Caco-2 (cell line): ENCODE results near the gene GABARAPL1. TPM values are rescaled to one million over a fixed set of nuclear protein-coding genes. Genes with fewer than 3 reads are reported as not detected.

Experiments used
- BruUV-seq: library from RNA; stranded (reverse); fragments of 400-500 nt; replicated peaks from 2 replicates; lab custom pipeline; 2021; lab: Mats Ljungman, UMichigan
- CTCF ChIA-PET: fragments of 300-600 bp; sonication (Branson Sonifier 250); formaldehyde crosslinking; loops from one replicate; lab custom pipeline; 2022; ENCODE audit warnings: antibody characterized with exemption; lab: Charles Lee
- POLR2A ChIA-PET: fragments of 300-600 bp; sonication (Branson Sonifier 250); formaldehyde crosslinking; loops from one replicate; lab custom pipeline; 2022; ENCODE audit warnings: antibody characterized with exemption; lab: Charles Lee
- DNase-seq, 2 experiments: peaks; one replicate each; pipeline versions ENCODE4 v3.0.0 to v3.0.0-alpha.2; 2020 to 2022
- H3K27me3 ChIP-seq: replicated peaks from 2 replicates; pipeline ENCODE4 v1.6.0; 2011; ENCODE audit warnings: low read length; ENCODE audit not compliant: control insufficient read depth, insufficient read depth
- H3K36me3 ChIP-seq: 2 replicates; pipeline ENCODE4 v1.5.1; 2011; ENCODE audit warnings: low read length; ENCODE audit not compliant: control insufficient read depth, insufficient read depth
- H3K4me1 ChIP-seq: fragments of 250-450 bp; sonication (Bioruptor Pico); 2 replicates; pipeline ENCODE4 v1.5.1; 2020; ENCODE audit warnings: mild to moderate bottlenecking
- H3K4me3 ChIP-seq: 2 replicates; pipeline ENCODE4 v1.5.1; 2011; ENCODE audit warnings: low read depth, mild to moderate bottlenecking, control low read depth, low read length
- H3K9me3 ChIP-seq: fragments of 250-450 bp; sonication (Bioruptor Pico); 2 replicates; pipeline ENCODE4 v1.5.1; 2020; ENCODE audit warnings: mild to moderate bottlenecking, moderate library complexity
- H3K27ac Mint-ChIP-seq: one replicate; pipeline ENCODE4 v1.8.0; 2022; ENCODE audit warnings: mixed read lengths; ENCODE audit not compliant: unreplicated experiment
- H3K27me3 Mint-ChIP-seq: one replicate; pipeline ENCODE4 v1.8.0; 2022; ENCODE audit warnings: mixed read lengths; ENCODE audit not compliant: insufficient read depth, unreplicated experiment
- H3K36me3 Mint-ChIP-seq: one replicate; pipeline ENCODE4 v1.8.0; 2022; ENCODE audit warnings: mild to moderate bottlenecking, mixed read lengths; ENCODE audit not compliant: insufficient read depth, unreplicated experiment
- H3K4me1 Mint-ChIP-seq: one replicate; pipeline ENCODE4 v1.8.0; 2022; ENCODE audit warnings: low read depth, mixed read lengths; ENCODE audit not compliant: unreplicated experiment
- H3K4me3 Mint-ChIP-seq: one replicate; pipeline ENCODE4 v1.8.0; 2022; ENCODE audit warnings: mild to moderate bottlenecking, moderate library complexity, mixed read lengths; ENCODE audit not compliant: unreplicated experiment
- H3K9me3 Mint-ChIP-seq: one replicate; pipeline ENCODE4 v1.8.0; 2022; ENCODE audit warnings: mixed read lengths; ENCODE audit not compliant: unreplicated experiment
- CTCF ChIP-seq, 2 experiments: fragments of 200-600 bp in 1 of 2; IDR thresholded peaks; 1 replicate in 1 of 2; 2 replicates in 1 of 2; pipeline versions ENCODE4 v1.5.1 to v1.8.0; 2011 to 2022; ENCODE audit warnings: antibody characterized with exemption in 1 of 2, control low read depth in 1 of 2, inconsistent platforms in 1 of 2, low read depth in 1 of 2, low read length in 1 of 2, mild to moderate bottlenecking in 1 of 2, moderate library complexity in 1 of 2; ENCODE audit not compliant: insufficient read depth in 1 of 2, severe bottlenecking in 1 of 2, unreplicated experiment in 1 of 2
- intact Hi-C: fragments of 100-400 bp; cut with micrococcal nuclease; formaldehyde crosslinking; loops from one replicate; pipeline ENCODE4 v1.10.0; 2022; ENCODE audit not compliant: unreplicated experiment
- total RNA-seq: library from RNA; stranded (reverse); gene quantifications from 2 replicates; pipeline ENCODE4 v1.2.3, GENCODE V29; 2022

The GABARAPL1 gene
- total RNA-seq, 1 experiment from 2014 or later = 106 TPM

- H3K9me3 ChIP-seq = no peaks in the 10 kb centered on the region
- Mint-ChIP-seq H3K9me3 (no peaks in the 10 kb centered on the region), H3K27ac (peak overlapping the region; percentile 3), H3K4me3 (no peak overlapping the region), H3K4me1 (peaks cover 10% of the 10 kb centered on the region), H3K36me3 (no peaks in the 10 kb centered on the region), H3K27me3 (no peaks in the 10 kb centered on the region)
- intact Hi-C loops = no loop called here
- ChIA-PET POLR2A (no interaction called here), CTCF (no interaction called here)
- no peak overlapping the region for H3K4me3 ChIP-seq
- DNase-seq = peak in 1 of 2 experiments; percentile 12
- no peaks in the 10 kb centered on the region for H3K4me1 ChIP-seq
- no peaks in the 10 kb centered on the region for H3K36me3 ChIP-seq
- no TSS peak for BruUV-seq
- TF ChIP-seq CTCF (IDR thresholded peaks at IDR 0.05; ENCODE audit: insufficient read depth in 1 of 2, low read depth in 1 of 2, low read length in 1 of 2, severe bottlenecking in 1 of 2, unreplicated experiment in 1 of 2) = no peak
- no peaks in the 10 kb centered on the region for H3K27me3 ChIP-seq
These were observed 7.4 kb upstream of the GABARAPL1 start for GRCh38 chr12:10205220-10205807.

DNA sequence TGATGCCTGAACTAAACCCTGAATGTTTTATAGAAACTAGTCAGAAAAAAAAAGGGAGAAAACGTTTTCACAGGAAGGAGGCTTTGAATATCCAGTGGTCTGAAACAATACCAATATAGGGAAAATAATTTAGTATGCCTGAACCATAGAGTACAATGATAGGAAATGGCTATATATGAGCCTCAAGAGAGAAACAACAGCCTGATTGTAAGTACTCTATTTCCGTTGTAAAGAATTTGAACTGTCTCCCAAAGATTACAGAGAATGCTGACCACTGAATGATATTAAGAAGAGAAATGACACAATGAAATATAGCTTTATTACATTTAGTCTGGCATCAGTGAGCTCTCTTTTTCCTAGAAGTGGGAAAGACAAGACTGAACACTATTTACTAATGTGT, 5.5 kb upstream of the GABARAPL1 start:
- BruUV-seq = no TSS peak
- Histone ChIP-seq H3K27me3 (no peaks in the 10 kb centered on the region), H3K36me3 (no peaks in the 10 kb centered on the region), H3K9me3 (no peaks in the 10 kb centered on the region), H3K4me1 (peaks cover 6% of the 10 kb centered on the region), H3K4me3 (no peak overlapping the region)
- H3K27ac Mint-ChIP-seq = no peak overlapping the region
- H3K9me3 Mint-ChIP-seq = no peaks in the 10 kb centered on the region
- intact Hi-C loops = no loop called here
- ChIA-PET CTCF (no interaction called here), POLR2A (no interaction called here)
- peaks cover 4% of the 10 kb centered on the region for H3K36me3 Mint-ChIP-seq
- no peak overlapping the region for H3K4me3 Mint-ChIP-seq
- H3K4me1 Mint-ChIP-seq = peaks cover 14% of the 10 kb centered on the region
- no peak for TF ChIP-seq CTCF (IDR thresholded peaks at IDR 0.05; ENCODE audit: insufficient read depth in 1 of 2, low read depth in 1 of 2, low read length in 1 of 2, severe bottlenecking in 1 of 2, unreplicated experiment in 1 of 2)
- H3K27me3 Mint-ChIP-seq = no peaks in the 10 kb centered on the region
- DNase-seq = no peak

- no peaks in the 10 kb centered on the region for H3K27me3 ChIP-seq
- DNase-seq = peak in 1 of 2 experiments; percentile 12
- no TSS peak for BruUV-seq
These were observed 2.5 kb upstream of the GABARAPL1 start for GRCh38 chr12:10210225-10210624.

More at GRCh38 chr12:10210225-10210624, 2.5 kb upstream of the GABARAPL1 start:
- no peaks in the 10 kb centered on the region for H3K36me3 ChIP-seq
- TF ChIP-seq CTCF (IDR thresholded peaks at IDR 0.05; ENCODE audit: insufficient read depth in 1 of 2, low read depth in 1 of 2, low read length in 1 of 2, severe bottlenecking in 1 of 2, unreplicated experiment in 1 of 2) = no peak
- no peaks in the 10 kb centered on the region for H3K9me3 Mint-ChIP-seq
- H3K36me3 Mint-ChIP-seq = peaks cover 31% of the 10 kb centered on the region
- intact Hi-C loops = no loop called here
- no peak overlapping the region for H3K4me3 ChIP-seq
- H3K4me1 Mint-ChIP-seq = peaks cover 24% of the 10 kb centered on the region
- ChIA-PET POLR2A (interaction anchor here (0.6 kb wide), 1 partner anchor 9 kb away, joined by 3 read pairs; no protein-coding TSS in a partner anchor), CTCF (interaction anchor here (0.7 kb wide), 1 partner anchor 460 kb away, joined by 4 read pairs; no protein-coding TSS in a partner anchor)
- H3K4me1 ChIP-seq = peaks cover 20% of the 10 kb centered on the region
- H3K27ac Mint-ChIP-seq = no peak overlapping the region
- H3K4me3 Mint-ChIP-seq = no peak overlapping the region
- no peaks in the 10 kb centered on the region for H3K9me3 ChIP-seq
- H3K27me3 Mint-ChIP-seq = no peaks in the 10 kb centered on the region
